HL-60 (cell line): ENCODE measurements around the gene SMIM22.

Source experiments
- DNase-seq, 2 experiments: peaks; one replicate each; pipeline ENCODE4 v3.0.0-alpha.2; 2010 to 2020; ENCODE audit warnings: low read depth in 1 of 2, low spot score in 1 of 2
- H3K27ac ChIP-seq: fragments of 250-450 bp; sonication (Bioruptor Pico); replicated peaks from 2 replicates; pipeline ENCODE4 v1.5.1; 2020; ENCODE audit warnings: mild to moderate bottlenecking, moderate library complexity
- H3K27me3 ChIP-seq: fragments of 250-450 bp; sonication (Bioruptor Pico); 2 replicates; pipeline ENCODE4 v1.5.1; 2021; ENCODE audit warnings: mild to moderate bottlenecking, moderate library complexity; ENCODE audit not compliant: insufficient read depth, poor library complexity, severe bottlenecking
- H3K4me3 ChIP-seq: replicated peaks from 2 replicates; pipeline ENCODE4 v1.5.1; 2011; ENCODE audit warnings: mild to moderate bottlenecking, control low read depth, low read length; ENCODE audit not compliant: insufficient read depth
- GABPA ChIP-seq: IDR thresholded peaks from 2 replicates; pipeline ENCODE4 v1.6.1; 2012; ENCODE audit warnings: low read depth
- POLR2AphosphoS5 ChIP-seq: IDR thresholded peaks from 2 replicates; pipeline ENCODE4 v1.6.1; 2012; ENCODE audit warnings: low read depth
- SPI1 ChIP-seq: IDR thresholded peaks from 2 replicates; pipeline ENCODE4 v1.6.1; 2012; ENCODE audit warnings: low read depth, mild to moderate bottlenecking, borderline replicate concordance
- TF ChIP-seq, protein P1 (sequence below): IDR thresholded peaks from one replicate; pipeline ENCODE4 v1.5.1; 2011; ENCODE audit warnings: low read length, control low read depth, inconsistent platforms; ENCODE audit not compliant: insufficient read depth
- TF ChIP-seq, protein P2 (sequence below): IDR thresholded peaks from 2 replicates; pipeline ENCODE4 v1.6.1; 2012; ENCODE audit warnings: low read depth; ENCODE audit not compliant: insufficient replicate concordance

Gene SMIM22

DNA sequence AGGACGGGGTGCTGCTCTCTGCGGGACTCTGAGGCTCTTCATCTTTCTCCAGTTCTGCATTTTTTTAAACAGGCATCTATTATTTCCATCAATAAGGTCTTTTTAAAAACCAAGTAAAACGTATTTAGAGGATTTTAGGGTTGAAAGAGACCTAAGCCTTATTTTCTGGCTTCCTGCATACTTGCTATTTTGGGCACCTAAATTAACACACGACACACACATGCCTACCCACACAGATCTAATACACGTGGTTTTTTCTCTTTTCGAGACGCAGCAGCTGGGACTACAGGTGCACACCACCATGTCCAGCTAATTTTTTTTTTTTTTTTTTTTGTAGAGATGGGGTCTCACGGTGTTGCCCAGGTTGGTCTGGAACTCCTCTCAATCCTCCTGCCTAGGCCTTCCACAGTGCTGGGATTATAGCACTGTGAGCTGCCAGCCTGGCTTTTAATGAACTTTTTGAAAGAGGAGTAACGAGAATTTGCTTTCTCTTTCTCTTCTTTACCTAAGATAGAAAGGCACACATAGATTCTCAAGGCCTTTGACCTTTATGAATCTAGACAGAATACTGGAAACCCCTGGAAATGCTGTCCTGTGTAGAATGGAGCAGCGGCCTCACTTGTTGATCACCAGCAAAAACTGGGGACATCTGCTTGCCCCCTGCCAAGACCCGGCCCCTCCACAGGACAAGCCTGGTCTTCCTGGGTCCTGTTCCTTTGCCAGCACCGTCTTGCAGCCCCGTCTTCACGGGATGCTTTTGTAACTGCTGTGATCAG is 47.1 kb upstream of the SMIM22 start:
- Histone ChIP-seq H3K4me3 (no peak overlapping the region), H3K27me3 (no peaks in the 10 kb centered on the region), H3K27ac (no peak overlapping the region)
- no peak for DNase-seq
- no peak for TF ChIP-seq POLR2AphosphoS5
- no peak for TF ChIP-seq SPI1
- no peak for TF ChIP-seq GABPA
- TF ChIP-seq, protein P1, sequence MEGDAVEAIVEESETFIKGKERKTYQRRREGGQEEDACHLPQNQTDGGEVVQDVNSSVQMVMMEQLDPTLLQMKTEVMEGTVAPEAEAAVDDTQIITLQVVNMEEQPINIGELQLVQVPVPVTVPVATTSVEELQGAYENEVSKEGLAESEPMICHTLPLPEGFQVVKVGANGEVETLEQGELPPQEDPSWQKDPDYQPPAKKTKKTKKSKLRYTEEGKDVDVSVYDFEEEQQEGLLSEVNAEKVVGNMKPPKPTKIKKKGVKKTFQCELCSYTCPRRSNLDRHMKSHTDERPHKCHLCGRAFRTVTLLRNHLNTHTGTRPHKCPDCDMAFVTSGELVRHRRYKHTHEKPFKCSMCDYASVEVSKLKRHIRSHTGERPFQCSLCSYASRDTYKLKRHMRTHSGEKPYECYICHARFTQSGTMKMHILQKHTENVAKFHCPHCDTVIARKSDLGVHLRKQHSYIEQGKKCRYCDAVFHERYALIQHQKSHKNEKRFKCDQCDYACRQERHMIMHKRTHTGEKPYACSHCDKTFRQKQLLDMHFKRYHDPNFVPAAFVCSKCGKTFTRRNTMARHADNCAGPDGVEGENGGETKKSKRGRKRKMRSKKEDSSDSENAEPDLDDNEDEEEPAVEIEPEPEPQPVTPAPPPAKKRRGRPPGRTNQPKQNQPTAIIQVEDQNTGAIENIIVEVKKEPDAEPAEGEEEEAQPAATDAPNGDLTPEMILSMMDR = no peak
- TF ChIP-seq, protein P2, sequence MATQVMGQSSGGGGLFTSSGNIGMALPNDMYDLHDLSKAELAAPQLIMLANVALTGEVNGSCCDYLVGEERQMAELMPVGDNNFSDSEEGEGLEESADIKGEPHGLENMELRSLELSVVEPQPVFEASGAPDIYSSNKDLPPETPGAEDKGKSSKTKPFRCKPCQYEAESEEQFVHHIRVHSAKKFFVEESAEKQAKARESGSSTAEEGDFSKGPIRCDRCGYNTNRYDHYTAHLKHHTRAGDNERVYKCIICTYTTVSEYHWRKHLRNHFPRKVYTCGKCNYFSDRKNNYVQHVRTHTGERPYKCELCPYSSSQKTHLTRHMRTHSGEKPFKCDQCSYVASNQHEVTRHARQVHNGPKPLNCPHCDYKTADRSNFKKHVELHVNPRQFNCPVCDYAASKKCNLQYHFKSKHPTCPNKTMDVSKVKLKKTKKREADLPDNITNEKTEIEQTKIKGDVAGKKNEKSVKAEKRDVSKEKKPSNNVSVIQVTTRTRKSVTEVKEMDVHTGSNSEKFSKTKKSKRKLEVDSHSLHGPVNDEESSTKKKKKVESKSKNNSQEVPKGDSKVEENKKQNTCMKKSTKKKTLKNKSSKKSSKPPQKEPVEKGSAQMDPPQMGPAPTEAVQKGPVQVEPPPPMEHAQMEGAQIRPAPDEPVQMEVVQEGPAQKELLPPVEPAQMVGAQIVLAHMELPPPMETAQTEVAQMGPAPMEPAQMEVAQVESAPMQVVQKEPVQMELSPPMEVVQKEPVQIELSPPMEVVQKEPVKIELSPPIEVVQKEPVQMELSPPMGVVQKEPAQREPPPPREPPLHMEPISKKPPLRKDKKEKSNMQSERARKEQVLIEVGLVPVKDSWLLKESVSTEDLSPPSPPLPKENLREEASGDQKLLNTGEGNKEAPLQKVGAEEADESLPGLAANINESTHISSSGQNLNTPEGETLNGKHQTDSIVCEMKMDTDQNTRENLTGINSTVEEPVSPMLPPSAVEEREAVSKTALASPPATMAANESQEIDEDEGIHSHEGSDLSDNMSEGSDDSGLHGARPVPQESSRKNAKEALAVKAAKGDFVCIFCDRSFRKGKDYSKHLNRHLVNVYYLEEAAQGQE = no peak

DNA sequence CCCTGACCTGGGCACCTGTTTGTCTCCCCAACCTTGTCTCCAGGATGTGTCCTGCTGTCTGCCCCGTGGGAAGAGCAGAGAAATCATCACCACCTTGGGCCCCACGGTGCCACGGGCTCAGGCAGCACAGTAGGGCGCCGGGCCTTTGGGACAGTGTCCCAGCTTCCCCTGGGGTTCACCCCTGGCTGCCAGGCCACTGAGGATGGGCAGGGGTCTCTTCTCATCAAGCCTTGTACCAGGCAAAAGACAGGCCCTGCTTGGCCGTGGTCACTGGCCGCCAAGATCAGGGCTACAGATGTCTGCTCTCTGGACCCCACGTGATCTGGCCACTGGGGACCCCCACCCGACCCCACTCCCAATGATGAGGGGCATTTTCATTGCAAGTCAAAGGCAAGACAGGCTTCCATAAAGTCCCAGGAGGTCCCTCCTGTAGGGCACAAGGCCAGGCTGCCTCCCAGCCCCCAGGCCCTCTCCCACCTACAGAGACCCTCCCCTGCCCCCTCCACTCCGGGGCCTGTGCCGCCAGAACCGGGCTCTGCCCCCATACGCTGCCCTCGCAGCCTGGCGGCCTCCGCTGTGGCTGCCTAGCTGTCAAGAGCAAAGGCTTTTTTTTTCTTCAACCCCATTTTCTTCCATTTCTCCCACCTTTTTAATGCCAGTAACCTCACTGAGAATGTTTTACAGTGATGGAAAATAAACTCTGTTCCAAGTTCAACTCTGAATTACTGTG is 46.3 kb upstream of the SMIM22 start:
- DNase-seq = no peak
- Histone ChIP-seq H3K27ac (no peak overlapping the region), H3K27me3 (no peaks in the 10 kb centered on the region), H3K4me3 (no peak overlapping the region)
- TF ChIP-seq POLR2AphosphoS5 (no peak), SPI1 (no peak), GABPA (no peak)
- TF ChIP-seq, protein P2 = no peak
- TF ChIP-seq, protein P1 = no peak

DNA sequence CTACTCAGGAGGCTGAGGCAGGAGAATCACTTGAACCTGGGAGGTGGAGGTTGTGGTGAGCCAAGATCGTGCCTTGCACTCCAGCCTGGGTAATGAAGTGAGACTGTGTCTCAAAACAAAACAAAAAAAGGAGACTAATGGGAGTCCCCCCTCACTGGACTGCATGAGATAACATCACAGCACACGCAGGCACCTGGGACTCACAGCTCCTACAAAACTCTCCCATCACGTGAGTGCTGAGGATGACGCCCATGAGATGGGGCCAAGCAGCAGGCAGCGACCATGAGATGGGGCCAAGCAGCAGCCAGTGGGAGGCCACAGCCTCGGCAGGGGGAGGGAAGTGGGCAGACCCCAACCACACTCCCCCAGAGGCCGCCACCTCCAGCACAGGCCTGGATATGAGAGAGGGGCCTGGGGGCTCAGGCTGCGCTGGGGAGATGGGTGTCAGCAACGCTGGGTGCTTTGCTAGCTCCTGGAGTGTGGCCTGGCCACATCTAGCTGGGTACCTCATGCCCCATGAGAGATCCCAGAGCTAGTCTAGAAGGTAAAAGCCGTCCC is 45.4 kb upstream of the SMIM22 start:
- TF ChIP-seq, protein P1 = no peak
- TF ChIP-seq SPI1 (no peak), GABPA (no peak), POLR2AphosphoS5 (no peak)
- TF ChIP-seq, protein P2 = no peak
- Histone ChIP-seq H3K27ac (no peak overlapping the region), H3K4me3 (no peak overlapping the region), H3K27me3 (no peaks in the 10 kb centered on the region)
- DNase-seq = no peak
